Measurements from ENCODE around the gene GAL.

The GAL gene

DNA sequence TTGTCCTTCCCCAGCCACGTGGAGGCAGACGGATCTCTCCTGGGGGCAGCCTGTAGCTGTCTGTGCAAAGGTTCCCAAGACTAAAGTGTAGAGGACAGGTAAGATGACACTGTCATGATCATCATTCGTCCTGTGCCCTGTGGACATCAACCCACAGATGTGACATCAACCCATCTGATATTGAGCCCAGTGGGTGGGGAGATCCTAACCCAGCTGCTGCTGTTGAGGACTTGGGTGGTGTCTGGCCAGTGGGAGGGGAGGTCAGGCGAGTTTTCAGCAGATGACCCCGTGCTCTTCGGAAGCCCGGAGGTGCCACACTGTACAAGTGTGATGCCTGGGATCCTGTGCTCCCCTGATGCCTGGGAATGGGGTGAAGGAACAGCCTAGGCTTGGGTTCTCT is 1.2 kb upstream of the GAL start:
- no peak for DNase-seq

DNA sequence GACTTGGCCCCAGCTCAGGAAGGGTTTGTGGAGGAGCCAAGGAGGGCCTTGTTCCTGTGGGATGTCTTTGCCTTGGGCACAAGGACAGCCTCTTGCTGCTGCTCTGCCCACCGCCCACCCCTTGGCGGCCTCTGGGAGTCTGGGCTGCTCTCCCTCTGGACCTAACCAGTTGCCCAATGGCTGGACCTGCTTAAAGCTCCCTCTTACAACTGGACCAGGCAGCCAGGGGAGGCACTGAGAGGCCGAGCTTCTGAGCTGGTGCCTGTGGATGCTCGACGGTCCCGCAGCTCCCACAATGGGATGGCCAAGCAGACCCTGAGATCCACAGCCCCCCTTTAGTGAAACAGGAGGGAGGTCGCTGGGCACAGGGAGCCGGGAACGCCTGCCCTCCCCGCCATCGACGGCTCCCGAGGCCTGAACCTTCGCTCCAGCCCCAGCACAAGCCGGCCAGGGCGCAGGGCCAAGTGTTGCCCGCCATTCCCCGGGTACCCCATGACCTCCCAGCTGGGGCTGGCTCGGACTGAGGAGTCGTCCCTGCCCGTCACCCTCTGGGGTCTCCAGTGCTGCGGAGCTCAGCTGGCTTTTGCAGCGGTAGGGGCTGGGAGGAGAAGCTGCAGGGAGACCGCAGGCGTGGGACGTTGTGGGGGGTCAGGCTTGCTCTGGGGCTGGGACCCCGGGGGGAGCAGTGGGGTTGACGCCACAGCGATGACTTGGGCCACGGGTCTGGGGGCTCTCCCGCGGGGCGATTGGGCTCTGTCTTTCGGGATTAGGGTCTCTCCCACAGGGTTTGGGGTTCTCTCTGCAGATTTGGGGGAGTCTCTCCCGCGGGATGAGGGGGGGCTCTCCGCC is 584 bp upstream of the GAL start:
- no peak for DNase-seq

DNA sequence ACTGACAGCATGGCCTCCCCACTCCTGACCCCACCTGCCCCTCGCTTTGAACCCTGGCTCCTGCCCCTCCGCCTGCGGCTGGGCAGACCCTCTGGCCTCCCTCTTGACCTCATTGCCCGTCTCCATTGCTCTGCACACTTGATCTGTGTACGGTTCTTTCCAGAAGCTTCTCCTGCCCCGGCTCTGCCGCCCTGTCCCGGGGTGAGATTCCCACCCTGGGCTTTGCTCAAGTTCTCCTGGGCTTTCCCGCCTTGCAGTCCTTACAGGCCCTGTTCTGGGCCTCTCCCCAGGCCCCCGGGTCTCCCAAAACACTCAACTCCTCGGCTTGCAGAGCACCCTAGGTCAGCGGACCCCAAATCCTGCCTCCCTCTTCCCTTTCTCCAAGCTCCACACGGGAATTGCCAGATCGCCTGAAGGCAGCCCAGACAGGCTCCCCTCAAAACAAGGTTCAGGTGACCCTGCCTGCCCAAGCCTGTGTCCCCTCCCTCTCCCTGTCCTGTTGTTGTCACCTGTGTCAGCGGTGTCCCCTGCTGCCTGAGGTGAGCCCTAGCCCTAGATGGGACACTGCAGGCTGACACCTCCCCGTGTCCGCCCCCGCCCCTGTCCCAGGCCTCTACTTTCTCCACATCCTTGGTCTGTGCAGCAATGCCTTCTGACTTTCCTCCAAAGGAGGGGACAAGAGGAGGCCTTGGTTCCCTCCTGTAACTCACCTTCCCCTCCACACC is 1.5 kb downstream of the GAL start:
- no peak for DNase-seq

DNA sequence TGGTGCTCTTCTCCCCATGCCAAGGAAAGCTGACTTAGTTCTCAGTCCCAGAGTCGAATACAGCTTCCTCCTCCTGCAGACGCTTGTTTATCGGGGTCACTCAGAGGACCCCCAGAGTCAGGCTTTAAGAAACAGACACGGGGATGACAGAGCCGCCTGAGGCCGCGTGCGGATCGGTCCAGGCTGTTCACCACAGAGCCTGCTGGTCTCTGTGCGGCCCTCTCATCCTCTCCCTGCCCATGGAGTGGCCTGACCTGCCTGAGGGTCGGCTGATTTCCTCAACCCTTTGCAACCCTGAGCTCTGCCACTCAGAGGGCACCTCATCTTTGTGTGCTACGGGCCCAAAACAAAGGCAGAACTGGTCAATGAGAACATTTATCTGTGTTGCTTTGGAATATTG is 2.1 kb downstream of the GAL start:
- no peak for DNase-seq

DNA sequence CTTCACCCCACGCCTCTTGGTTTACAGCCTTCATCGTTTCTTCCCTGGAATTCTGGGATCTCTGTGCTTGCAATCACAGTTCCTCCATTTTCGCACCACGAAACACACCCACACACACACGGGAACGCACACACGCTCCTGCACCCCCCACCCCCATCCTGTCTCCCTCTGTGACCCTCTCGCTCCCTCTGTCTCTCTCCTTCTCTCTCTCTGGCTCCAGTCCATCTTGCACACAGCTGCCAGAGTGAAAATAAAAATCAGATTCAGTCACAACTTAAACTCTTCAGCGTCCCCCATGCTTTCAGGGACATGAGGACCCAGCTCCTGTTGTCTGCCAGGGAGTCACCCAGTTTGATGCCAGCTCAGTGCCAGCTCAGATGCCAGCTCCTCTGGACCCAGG is 3.0 kb downstream of the GAL start:
- DNase-seq: no peak

DNA sequence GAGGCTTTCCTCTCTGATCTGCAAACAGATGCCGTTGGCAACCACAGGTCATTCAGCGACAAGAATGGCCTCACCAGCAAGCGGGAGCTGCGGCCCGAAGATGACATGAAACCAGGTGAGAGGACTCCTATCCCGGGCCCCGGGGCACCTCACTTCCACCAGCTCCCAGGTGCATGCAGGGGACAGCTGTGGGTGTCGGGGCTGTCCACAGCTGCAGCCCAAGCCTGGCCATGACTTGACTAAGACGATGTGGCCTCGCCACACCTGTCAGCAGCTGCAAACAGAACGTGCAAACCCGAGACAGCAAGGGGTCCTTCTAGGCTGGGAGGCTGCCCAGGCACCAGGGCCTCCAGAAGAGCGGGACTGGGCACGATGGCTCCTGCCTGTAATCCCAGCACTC is 3.6 kb downstream of the GAL start:
- DNase-seq: no peak

DNA sequence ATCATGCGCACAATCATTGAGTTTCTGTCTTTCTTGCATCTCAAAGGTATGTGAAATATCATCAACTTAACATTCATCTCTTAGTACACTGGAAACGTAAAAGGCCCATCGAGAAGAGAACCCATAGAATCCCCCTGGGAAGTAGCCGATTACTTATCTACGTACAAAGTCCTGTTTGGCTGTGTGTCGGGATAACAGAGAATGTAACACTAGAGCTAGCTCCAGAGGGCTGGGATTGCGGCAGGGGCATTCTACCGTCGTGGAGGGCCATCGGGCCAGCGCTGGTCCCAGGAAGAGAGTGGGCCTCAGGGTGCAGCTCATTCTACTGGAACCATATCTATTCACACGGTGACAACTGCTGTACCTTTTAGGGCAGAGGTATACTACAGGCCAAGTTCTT is 4.5 kb downstream of the GAL start:
- DNase-seq: no peak

DNA sequence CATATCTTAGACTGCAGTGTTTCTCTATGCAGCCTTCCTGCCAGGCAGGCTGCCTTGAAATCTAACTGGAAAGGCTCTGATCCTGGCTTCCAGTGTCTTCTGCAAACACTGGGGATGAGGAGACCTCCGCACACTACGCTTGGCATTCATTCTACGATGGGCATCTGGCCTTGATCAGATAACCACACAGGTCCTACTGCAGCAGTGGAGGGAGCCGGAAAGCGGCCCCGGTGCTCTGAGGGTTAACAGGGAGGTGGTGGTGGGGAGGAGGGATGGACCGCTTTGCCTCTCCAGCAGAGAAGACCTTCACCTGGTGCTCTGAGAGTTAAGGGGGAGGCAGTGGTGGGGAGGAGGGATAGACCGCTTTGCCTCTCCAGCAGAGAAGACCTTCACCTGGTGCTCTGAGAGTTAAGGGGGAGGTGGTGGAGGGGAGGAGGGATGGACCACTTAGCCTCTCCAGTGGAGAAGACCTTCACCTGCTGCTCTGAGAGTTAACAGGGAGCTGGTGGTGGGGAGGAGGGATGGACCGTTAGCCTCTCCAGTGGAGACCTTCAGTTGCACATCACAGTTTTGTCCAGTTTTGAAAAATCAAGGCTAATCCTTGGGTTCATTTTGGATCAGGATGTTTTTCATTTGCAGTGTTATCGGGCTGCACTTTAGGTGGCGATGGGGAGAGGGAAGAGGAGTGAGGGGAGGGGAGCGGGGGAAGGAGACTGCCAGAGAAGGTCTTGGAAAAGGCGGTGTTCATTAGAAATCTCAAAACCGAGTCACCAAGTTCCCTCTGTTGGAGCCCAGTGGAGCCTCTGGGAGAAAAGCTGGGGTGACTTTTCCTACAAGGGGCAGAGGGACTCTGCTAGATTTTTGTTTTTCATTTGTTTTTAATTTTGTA is 5.6 kb downstream of the GAL start:
- no peak for DNase-seq

DNA sequence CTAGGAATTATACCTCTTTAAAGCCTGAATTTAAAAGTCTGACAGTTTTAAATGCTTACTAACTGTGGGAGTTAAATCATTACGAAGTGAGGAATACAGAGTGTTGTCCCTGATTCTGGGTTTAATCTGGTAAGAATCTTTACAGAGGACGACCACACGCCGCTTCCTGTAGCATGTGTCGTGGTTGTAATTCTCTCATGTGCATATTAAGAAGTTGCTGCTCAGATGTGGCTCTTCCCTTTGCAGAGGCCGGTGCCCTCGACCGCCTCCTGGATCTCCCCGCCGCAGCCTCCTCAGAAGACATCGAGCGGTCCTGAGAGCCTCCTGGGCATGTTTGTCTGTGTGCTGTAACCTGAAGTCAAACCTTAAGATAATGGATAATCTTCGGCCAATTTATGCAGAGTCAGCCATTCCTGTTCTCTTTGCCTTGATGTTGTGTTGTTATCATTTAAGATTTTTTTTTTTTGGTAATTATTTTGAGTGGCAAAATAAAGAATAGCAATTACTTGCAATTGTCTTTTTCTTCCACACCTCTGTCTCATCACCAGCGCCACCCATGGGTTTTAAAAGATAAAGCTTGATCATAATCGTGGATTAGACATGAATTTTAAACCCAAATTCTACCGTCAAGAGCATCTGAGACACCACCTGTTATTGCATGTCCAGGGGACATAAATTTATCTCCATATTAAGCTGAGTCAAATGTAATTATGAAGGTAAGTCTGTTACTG is 6.5 kb downstream of the GAL start:
- no peak for DNase-seq

DNA sequence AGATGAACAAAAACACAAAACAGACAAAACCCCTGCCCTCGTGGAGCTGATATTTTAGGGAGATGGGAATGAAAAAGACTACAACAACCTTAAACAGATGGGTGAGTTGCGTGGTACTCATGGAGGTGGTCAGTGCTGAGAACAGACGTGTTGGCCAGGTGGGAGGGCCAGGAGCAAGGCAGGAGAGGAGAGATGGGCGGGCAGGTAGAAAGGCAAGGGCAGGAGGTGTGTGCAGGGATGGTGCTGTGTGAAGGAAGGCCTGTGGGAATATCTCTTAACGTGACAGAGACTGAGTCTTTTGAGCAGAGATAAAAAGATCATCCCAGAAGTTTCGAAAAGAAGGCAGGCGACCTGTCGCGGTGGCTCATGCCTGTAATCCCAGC is 7.0 kb downstream of the GAL start:
- no peak for DNase-seq

DNA sequence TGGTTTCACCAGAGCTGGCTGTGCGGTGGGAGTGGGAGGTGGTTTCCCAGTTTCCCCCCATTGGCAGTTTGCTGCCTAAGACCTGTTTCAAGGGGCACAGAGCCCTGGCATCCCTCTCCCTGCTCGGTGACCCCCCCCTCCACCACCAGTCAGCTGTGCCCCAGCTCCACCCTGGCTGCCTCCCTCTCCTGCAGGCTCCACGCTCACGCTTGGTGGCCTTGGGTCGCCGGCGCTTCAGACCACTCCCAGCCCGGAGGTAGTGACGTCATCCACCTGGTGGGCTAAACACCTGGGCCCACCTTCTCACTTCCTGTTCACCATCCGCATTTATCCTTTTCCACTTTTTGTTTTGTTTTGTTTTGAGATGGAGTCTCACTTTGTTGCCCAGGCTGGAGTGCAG is 7.8 kb downstream of the GAL start:
- no peak for DNase-seq

DNA sequence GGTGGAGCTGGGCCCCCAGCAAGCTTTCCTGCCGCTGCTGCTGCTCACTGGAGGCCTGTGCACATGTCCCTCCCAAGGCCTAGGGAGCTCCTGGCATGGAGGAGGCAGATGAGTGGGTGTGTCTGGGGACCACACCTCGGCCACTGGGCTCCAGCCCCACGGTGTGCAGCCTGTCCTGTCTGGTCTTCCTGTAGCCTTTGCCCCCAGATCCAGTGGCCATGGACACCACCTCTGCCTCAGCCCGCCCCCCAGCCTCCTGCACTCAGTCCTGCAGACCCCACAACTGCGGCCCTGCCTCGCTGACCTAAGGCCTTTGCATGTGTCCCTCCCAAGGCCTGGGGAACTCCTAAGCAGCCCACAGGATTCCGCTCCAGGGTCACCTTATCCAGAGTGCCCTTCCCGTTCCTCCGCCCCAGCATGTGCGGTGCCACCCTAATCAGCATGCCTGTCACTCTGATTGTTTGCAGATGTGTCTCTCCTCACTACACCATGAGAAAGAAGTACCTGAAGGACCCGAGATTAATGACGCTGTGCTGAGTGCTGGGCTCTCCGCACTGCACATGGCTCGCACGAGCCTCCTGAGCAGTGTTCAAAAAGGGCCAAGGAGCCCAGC is 8.6 kb downstream of the GAL start:
- no peak for DNase-seq

DNA sequence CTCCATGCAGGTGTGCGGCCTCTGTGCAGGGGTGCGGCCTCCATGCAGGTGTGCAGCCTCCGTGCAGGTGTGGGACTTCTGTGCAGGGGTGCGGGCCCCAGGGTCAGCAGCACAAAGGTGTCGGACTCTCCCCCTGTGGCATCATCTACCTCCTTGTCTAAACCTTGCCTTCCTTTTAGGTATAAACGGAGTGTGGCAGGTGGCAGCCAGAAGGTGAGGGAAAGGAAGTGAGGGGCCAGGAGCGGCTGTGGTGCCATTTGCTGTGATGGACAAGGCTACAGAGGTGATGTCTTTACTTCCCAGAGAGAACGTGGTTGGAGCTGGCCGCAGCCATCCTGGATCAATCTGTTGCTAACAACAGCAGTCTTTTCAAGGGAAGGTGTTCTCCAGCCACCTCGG is 9.1 kb downstream of the GAL start:
- no peak for DNase-seq

DNA sequence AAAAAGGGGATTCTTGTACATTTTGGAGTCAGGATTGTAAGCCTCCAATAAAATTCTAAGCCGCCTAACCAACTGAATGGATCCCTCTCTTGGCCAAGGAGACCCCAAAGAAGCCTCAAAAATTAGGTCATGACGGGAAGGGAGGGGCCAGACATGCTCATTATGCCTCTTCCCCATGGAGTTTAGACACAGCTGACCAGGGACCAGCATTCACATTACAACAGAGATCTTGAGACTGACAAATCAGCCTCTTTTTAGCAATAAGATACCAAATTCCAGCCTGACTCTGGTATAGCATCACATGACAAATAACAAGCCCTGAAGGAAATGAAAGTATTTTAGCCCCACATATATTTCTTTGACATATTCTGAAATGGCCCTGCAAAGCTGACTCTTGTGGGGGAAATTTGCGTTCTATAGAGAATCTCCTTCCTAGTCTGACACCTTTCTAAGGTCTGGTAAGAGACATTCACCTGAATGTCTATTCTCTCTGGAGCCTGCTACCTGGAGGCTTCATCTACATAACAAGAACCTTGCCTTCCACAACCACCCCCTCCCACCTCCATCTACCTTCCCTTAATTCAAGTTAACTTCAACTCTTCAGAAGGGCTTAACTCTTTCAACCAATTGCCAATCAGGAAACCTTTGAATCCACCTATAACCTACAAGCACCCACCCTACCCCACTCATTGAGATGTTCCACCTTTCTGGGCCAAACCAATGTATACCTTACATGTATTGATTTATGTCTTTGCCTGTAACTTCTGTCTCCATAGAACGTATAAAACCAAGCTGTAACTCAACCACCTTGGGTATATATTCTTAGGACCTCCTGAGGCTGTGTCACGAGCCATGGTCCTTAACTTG is 10.3 kb downstream of the GAL start:
- no peak for DNase-seq

DNA sequence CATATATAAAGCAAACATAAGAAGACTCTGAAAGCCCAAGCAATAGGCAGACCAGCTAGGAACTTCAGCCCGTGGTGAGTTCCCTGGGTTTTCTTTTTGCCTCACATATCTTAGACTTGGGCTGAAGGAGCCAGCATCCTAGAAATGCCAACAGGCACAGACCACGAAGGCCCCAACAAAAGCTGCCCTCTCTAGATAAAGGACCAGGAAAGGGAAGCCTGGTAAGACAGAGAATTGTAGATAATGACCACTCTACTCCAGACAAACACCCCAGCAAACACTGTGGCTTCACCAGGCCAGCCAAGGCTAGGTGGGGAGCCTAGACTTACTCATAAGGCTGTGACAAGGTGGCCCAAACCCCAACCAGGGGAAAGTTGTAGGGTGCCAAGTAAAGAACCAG is 11.2 kb downstream of the GAL start:
- DNase-seq: no peak

DNA sequence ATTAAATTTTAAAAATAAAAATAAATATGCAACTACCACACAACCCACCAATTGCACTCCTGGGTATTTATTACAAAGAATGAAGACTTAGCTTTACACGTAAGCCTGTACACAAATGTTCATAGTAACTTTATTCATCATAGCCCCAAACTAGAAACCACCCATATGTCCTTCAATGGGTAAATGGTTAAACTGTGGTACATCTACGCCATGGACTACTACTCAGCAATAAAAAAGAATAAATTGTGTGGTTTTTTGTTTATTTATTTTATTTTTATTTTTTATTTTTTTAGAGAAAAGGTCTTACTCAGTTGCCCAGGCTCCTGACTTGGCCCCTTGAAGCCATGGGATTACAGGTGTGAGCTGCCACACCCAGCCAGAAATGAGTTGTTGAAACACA is 14.6 kb downstream of the GAL start:
- DNase-seq: no peak

DNA sequence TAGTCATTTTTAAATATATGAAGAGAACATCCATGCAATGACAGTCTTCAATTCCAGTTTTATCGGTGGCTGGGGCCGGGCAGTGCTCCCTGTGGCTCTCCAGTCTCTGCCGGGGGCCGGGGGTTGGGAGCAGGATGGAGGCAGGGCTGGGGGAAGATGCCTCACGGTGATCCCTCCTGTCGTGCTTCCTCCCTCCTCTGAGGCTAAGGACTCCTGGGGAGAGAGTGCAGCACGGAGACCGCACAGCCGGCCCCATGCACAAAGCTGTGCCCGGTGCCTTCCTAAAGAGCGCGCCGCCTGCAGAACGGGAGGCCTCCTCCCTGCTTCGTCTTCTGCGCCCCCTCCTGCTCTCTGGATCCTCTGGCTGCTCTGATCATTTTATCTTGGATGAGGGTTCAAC is 20.5 kb downstream of the GAL start:
- no peak for DNase-seq

DNA sequence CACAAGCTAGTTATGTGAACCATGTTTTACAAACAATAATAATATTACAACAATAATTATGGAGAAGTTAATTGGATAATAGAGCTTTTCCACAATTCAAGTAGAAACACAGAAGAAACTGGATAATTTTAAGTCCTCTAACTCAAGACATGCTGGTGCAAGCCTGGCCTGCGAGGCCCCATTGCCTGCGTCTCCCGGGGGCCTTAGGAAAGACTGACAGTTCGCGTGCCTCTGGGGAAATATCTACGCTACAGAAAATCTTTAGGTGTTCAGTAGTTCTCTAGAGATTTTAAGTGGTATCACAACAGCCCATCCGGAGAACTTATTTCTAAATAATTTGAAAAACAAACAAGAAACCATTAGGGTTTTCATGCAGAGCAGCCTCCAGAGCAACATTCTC is 23.2 kb downstream of the GAL start:
- DNase-seq: no peak

DNA sequence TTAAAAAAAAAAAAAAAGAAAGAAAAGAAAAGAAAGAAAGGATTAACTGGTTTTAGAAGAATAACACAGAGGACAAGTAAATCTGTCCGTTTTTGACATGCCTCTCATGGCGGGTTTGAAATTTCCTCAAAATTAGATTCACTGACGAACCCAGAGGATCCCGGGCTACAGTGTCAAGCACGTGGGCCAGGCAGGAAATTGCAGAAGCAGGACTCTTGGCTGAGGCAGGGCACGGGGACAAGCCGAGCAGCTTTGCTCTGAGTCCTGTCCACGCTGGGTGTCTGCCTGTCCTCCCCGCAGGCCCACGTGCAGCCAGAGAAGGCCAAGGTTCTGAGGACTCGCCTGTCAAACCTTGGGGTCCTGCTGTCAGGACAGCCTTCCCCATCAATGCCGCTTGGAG is 24.7 kb downstream of the GAL start:
- no peak for DNase-seq

DNA sequence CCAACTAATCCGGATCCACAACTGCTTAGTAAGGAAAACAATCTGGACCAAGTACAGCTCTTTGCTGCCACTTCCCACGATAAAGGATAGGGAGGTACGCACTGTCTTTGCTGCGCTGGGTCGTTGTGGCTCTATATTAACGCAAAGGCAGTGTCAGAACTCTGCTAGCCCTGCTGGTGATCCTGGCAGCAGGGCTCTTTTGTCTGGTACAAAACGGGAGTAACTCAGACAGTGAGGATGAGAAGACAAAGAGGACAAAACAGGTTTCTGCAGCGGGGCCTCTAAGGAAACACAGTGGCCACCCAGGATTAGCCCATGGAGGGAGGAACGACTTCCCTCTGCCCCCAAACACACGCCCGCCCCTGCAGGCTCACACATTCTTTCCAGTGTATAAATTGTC is 26.1 kb downstream of the GAL start:
- no peak for DNase-seq

DNA sequence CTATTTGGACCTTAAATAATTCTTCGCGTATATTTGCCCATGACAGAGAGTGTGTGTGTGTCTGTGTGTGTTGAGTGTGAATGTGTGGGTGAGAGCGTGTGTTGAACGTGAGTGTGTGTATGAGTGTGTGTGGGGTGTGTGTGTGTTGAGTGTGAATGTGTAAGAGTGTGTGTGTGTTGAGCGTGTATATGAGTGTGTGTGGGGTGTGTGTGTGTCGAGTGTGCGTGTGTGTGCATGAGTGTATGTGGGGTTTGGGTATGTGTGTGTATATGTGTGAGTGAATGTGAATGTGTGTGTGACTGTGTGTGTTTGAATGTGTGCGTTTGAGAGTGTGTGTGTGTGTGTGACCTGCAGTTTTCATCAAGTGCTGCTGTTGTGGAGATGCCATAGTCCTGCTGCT is 26.8 kb downstream of the GAL start:
- DNase-seq: no peak
